Keratinocyte (primary cell): Measurements from ENCODE around the gene DESI1. TPM values are rescaled to one million over a fixed set of nuclear protein-coding genes. Genes with fewer than 3 reads are reported as not detected.

Experiments
- DNase-seq: peaks from one replicate; pipeline ENCODE4 v3.0.0-alpha.2; 2011; ENCODE audit warnings: low read depth, missing footprints, low spot score
- FAIRE-seq: peaks from 2 replicates; lab custom pipeline; 2011; peaks lifted over from hg19 to GRCh38; lab: Jason Lieb, UNC
- H2AFZ ChIP-seq: 2 replicates; pipeline ENCODE4 v1.6.0; 2012; ENCODE audit warnings: low read length, control low read depth, inconsistent platforms; ENCODE audit not compliant: control insufficient read depth
- H3K27ac ChIP-seq: 2 replicates; pipeline ENCODE4 v1.5.1; 2011; ENCODE audit warnings: low read length; ENCODE audit not compliant: control insufficient read depth, insufficient read depth
- H3K27me3 ChIP-seq: 3 replicates; pipeline ENCODE4 v1.6.0; 2011; ENCODE audit warnings: low read length; ENCODE audit not compliant: control insufficient read depth, insufficient read depth; ENCODE audit errors: extremely low read depth
- H3K36me3 ChIP-seq, 2 experiments: 2 replicates in 1 of 2; 3 replicates in 1 of 2; pipeline ENCODE4 v1.5.1; 2011; ENCODE audit warnings: low read length in 2 of 2, mild to moderate bottlenecking in 1 of 2; ENCODE audit not compliant: control insufficient read depth in 2 of 2, insufficient read depth in 2 of 2; ENCODE audit errors: extremely low read depth in 1 of 2
- H3K4me1 ChIP-seq: 3 replicates; pipeline ENCODE4 v1.5.1; 2011; ENCODE audit warnings: low read length; ENCODE audit not compliant: control insufficient read depth, insufficient read depth; ENCODE audit errors: extremely low read depth
- H3K4me2 ChIP-seq: 3 replicates; pipeline ENCODE4 v1.6.0; 2011; ENCODE audit warnings: low read depth, low read length; ENCODE audit not compliant: control insufficient read depth, insufficient read depth; ENCODE audit errors: extremely low read depth
- H3K4me3 ChIP-seq, 3 experiments: fragments of 200-600 bp in 1 of 3; sonication (generic) in 1 of 3; 2 replicates in 2 of 3; 3 replicates in 1 of 3; pipeline ENCODE4 v1.5.1; 2011 to 2016; ENCODE audit warnings: low read length in 3 of 3, mild to moderate bottlenecking in 3 of 3, control low read depth in 2 of 3, inconsistent platforms in 1 of 3, low read depth in 1 of 3, mixed read lengths in 1 of 3, mixed run types in 1 of 3, moderate library complexity in 1 of 3; ENCODE audit not compliant: control insufficient read depth in 2 of 3, insufficient read depth in 2 of 3; ENCODE audit errors: extremely low read depth in 1 of 3
- H3K79me2 ChIP-seq: 2 replicates; pipeline ENCODE4 v1.6.0; 2012; ENCODE audit warnings: low read length; ENCODE audit not compliant: control insufficient read depth, insufficient read depth
- H3K9ac ChIP-seq: 3 replicates; pipeline ENCODE4 v1.6.0; 2011; ENCODE audit warnings: low read length; ENCODE audit not compliant: control insufficient read depth, insufficient read depth; ENCODE audit errors: extremely low read depth
- H3K9me1 ChIP-seq: 3 replicates; pipeline ENCODE4 v1.6.0; 2011; ENCODE audit warnings: low read length; ENCODE audit not compliant: control insufficient read depth, insufficient read depth; ENCODE audit errors: extremely low read depth
- H3K9me3 ChIP-seq: 2 replicates; pipeline ENCODE4 v1.5.1; 2012; ENCODE audit warnings: low read depth, low read length; ENCODE audit not compliant: control insufficient read depth
- H4K20me1 ChIP-seq: 3 replicates; pipeline ENCODE4 v1.6.0; 2011; ENCODE audit warnings: low read length; ENCODE audit not compliant: control insufficient read depth, insufficient read depth; ENCODE audit errors: extremely low read depth
- CTCF ChIP-seq, 3 experiments: IDR thresholded peaks in 1 of 3; conservative IDR thresholded peaks in 1 of 3; optimal IDR thresholded peaks in 1 of 3; 2 replicates in 2 of 3; 3 replicates in 1 of 3; pipeline versions ENCODE3 to v1.5.1; 2011; ENCODE audit warnings: low read length in 3 of 3, mild to moderate bottlenecking in 3 of 3, moderate library complexity in 2 of 3, control low read depth in 1 of 3, inconsistent platforms in 1 of 3; ENCODE audit not compliant: insufficient read depth in 2 of 3; ENCODE audit errors: extremely low read depth in 1 of 3
- EZH2 ChIP-seq: IDR thresholded peaks from one replicate; pipeline ENCODE4 v1.6.1; 2012; ENCODE audit warnings: inconsistent platforms, mild to moderate bottlenecking, low read length, moderate library complexity
- dilution Hi-C: fragments of 300-500 bp; cut with MboI; formaldehyde crosslinking; loops from one replicate; pipeline ENCODE4 v1.7.0; 2020; ENCODE audit warnings: low sequenced_read_pairs; ENCODE audit not compliant: extremely low pct_ligation_motif_present
- polyA plus RNA-seq, 5 experiments: library from polyadenylated mRNA; depleted of rRNA in 3 of 5; stranded (reverse) in 3 of 5; stranded (forward) in 1 of 5; unstranded in 1 of 5; fragments of >200 nt; gene quantifications; 1 replicate in 1 of 5; 2 replicates in 3 of 5; 3 replicates in 1 of 5; pipeline versions ENCODE4 v1.2.1 to v1.2.3, GENCODE V29; 2011 to 2012; ENCODE audit warnings: missing spikeins in 2 of 5, low read depth in 1 of 5, low replicate concordance in 1 of 5

DESI1 gene
- polyA plus RNA-seq, 1 donor (not counting 4 experiments of a cell fraction or from before 2014, with no cell fraction given): 32.8 TPM

GRCh38 chr22:41567512-41567768 is 53.4 kb downstream of the DESI1 start:
- H3K27ac ChIP-seq: no peak overlapping the region
- no peaks in the 10 kb centered on the region for H3K9me3 ChIP-seq
- DNase-seq (no peak), FAIRE-seq (no peak)
- no peaks in the 10 kb centered on the region for H3K79me2 ChIP-seq
- no peak overlapping the region for H3K9ac ChIP-seq
- H3K36me3 ChIP-seq: no peaks in the 10 kb centered on the region
- dilution Hi-C loops: no loop called here
- peaks cover 6% of the 10 kb centered on the region for H3K27me3 ChIP-seq
- no peak overlapping the region for H2AFZ ChIP-seq
- peaks cover 2% of the 10 kb centered on the region for H3K9me1 ChIP-seq
- H3K4me3 ChIP-seq: no peak overlapping the region
- peaks cover 11% of the 10 kb centered on the region for H3K4me1 ChIP-seq
- H3K4me2 ChIP-seq: no peak overlapping the region
- H4K20me1 ChIP-seq: no peaks in the 10 kb centered on the region
- TF ChIP-seq EZH2 (no peak), CTCF (optimal IDR thresholded peaks at IDR 0.05 in 1 of 3, IDR thresholded peaks at IDR 0.05 in 1 of 3, conservative IDR thresholded peaks at IDR 0.05 in 1 of 3; ENCODE audit: extremely low read depth in 1 of 3, insufficient read depth in 2 of 3, low read length in 3 of 3) (no peak)

- no peak overlapping the region for H2AFZ ChIP-seq
- peak overlapping the region; percentile 8 for H3K27ac ChIP-seq
Observed at GRCh38 chr22:41565403-41566054, 55.3 kb downstream of the DESI1 start.

More at GRCh38 chr22:41565403-41566054, 55.3 kb downstream of the DESI1 start:
- H3K9me3 ChIP-seq: no peaks in the 10 kb centered on the region
- no peaks in the 10 kb centered on the region for H3K79me2 ChIP-seq
- no peak overlapping the region for H3K9ac ChIP-seq
- dilution Hi-C loops: no loop called here
- peaks cover 11% of the 10 kb centered on the region for H3K4me1 ChIP-seq
- H3K4me2 ChIP-seq: peak overlapping the region; percentile 32
- no peaks in the 10 kb centered on the region for H4K20me1 ChIP-seq
- peaks cover 2% of the 10 kb centered on the region for H3K9me1 ChIP-seq
- no peaks in the 10 kb centered on the region for H3K36me3 ChIP-seq
- peak; percentile 95 for FAIRE-seq
- no peak for DNase-seq
- TF ChIP-seq EZH2: no peak
- no peak for TF ChIP-seq CTCF (optimal IDR thresholded peaks at IDR 0.05 in 1 of 3, IDR thresholded peaks at IDR 0.05 in 1 of 3, conservative IDR thresholded peaks at IDR 0.05 in 1 of 3; ENCODE audit: extremely low read depth in 1 of 3, insufficient read depth in 2 of 3, low read length in 3 of 3)
- no peak overlapping the region for H3K4me3 ChIP-seq
- H3K27me3 ChIP-seq: peaks cover 22% of the 10 kb centered on the region
